HepG2 (cell line): ENCODE results near the gene UBE2S. TPM values are rescaled to one million over a fixed set of nuclear protein-coding genes. Genes with fewer than 3 reads are reported as not detected.

Source experiments
- AGO2 ChIP-seq: fragments of 200-400 bp; formaldehyde crosslinking; optimal IDR thresholded peaks from 2 replicates; pipeline ENCODE3; 2017; ENCODE audit warnings: mild to moderate bottlenecking, low read depth, low read length, moderate library complexity
- BCL3 ChIP-seq: sonication (generic); formaldehyde crosslinking; IDR thresholded peaks from 2 replicates; pipeline ENCODE4 v1.5.1; 2020; ENCODE audit warnings: mild to moderate bottlenecking, missing genetic modification reagents, moderate library complexity
- JUN ChIP-seq: sonication (generic); formaldehyde crosslinking; IDR thresholded peaks from 2 replicates; pipeline ENCODE4 v1.4.0; 2020; ENCODE audit warnings: mild to moderate bottlenecking, missing genetic modification reagents
- KDM2A ChIP-seq: sonication (generic); formaldehyde crosslinking; IDR thresholded peaks from 2 replicates; pipeline ENCODE4 v1.4.0; 2020; ENCODE audit warnings: low read depth, missing genetic modification reagents, borderline replicate concordance
- KLF6 ChIP-seq: IDR thresholded peaks from 2 replicates; pipeline ENCODE4 v1.8.0; 2016; ENCODE audit warnings: missing biosample characterization, missing genetic modification reagents
- MAZ ChIP-seq, 2 experiments: sonication (generic) in 1 of 2; formaldehyde crosslinking in 1 of 2; IDR thresholded peaks; 2 replicates each; pipeline versions ENCODE4 v1.5.0 to v1.6.1; 2012 to 2020; ENCODE audit warnings: low read depth in 2 of 2, mild to moderate bottlenecking in 2 of 2, borderline replicate concordance in 1 of 2, improper control_type of control experiment in 1 of 2, low read length in 1 of 2, missing genetic modification reagents in 1 of 2, moderate library complexity in 1 of 2
- MIER3 ChIP-seq: IDR thresholded peaks from 2 replicates; pipeline ENCODE4 v1.6.1; 2016; ENCODE audit warnings: missing compliant biosample characterization, borderline replicate concordance
- MTF2 ChIP-seq: sonication (generic); formaldehyde crosslinking; IDR thresholded peaks from 2 replicates; pipeline ENCODE4 v1.5.0; 2020; ENCODE audit warnings: missing genetic modification reagents, borderline replicate concordance
- NFE2L2 ChIP-seq: fragments of 150-350 bp; IDR thresholded peaks from 2 replicates; pipeline ENCODE4 v1.6.1; 2014; ENCODE audit warnings: low read length
- RNF2 ChIP-seq: fragments of 450-650 bp; conservative IDR thresholded peaks from 2 replicates; pipeline ENCODE4 v1.6.1; 2016; ENCODE audit warnings: low read depth
- SP4 ChIP-seq: sonication (generic); formaldehyde crosslinking; IDR thresholded peaks from 2 replicates; pipeline ENCODE4 v1.8.1; 2023; ENCODE audit warnings: mild to moderate bottlenecking, missing genetic modification reagents
- XRCC5 ChIP-seq: fragments of 200-400 bp; formaldehyde crosslinking; optimal IDR thresholded peaks from 2 replicates; pipeline ENCODE3; 2017; ENCODE audit warnings: mild to moderate bottlenecking, low read length
- YEATS4 ChIP-seq: sonication (generic); formaldehyde crosslinking; IDR thresholded peaks from 2 replicates; pipeline ENCODE4 v1.4.0; 2020; ENCODE audit warnings: missing genetic modification reagents, borderline replicate concordance
- ZGPAT ChIP-seq: IDR thresholded peaks from 2 replicates; pipeline ENCODE4 v1.6.1; 2016; ENCODE audit warnings: mild to moderate bottlenecking
- ZNF33A ChIP-seq: sonication (generic); formaldehyde crosslinking; IDR thresholded peaks from 2 replicates; pipeline ENCODE4 v1.5.1; 2020; ENCODE audit warnings: missing genetic modification reagents, mild to moderate bottlenecking, moderate library complexity, borderline replicate concordance
- ZNF441 ChIP-seq: sonication (generic); formaldehyde crosslinking; IDR thresholded peaks from 2 replicates; pipeline ENCODE4 v1.7.0; 2021; ENCODE audit warnings: missing genetic modification reagents, borderline replicate concordance
- polyA plus RNA-seq, 8 experiments: library from polyadenylated mRNA; depleted of rRNA in 3 of 8; stranded (reverse) in 7 of 8; unstranded in 1 of 8; fragments of >200 nt; fragmentation: Illumina TruSeq in 4 of 8; extraction: Trizol in 4 of 8; gene quantifications; 2 replicates each; pipeline versions ENCODE4 v1.2.1 to v1.2.3, GENCODE V29; 2011 to 2016; ENCODE audit warnings: low read depth in 4 of 8, missing spikeins in 1 of 8, mixed read lengths in 1 of 8; ENCODE audit not compliant: insufficient read depth in 1 of 8
- total RNA-seq, 5 experiments: library from RNA; depleted of rRNA; stranded (reverse); fragments of >200 nt; fragmentation: Illumina TruSeq; extraction: Trizol; gene quantifications; 2 replicates each; pipeline ENCODE4 v1.2.3, GENCODE V29; 2016; ENCODE audit warnings: low read depth in 1 of 5
- TF ChIP-seq, protein P1 (sequence below): sonication (generic); IDR thresholded peaks from 2 replicates; pipeline ENCODE4 v1.6.1; 2016; ENCODE audit warnings: low read depth, borderline replicate concordance
- TF ChIP-seq, protein P2 (sequence below): sonication (generic); formaldehyde crosslinking; IDR thresholded peaks from 2 replicates; pipeline ENCODE4 v1.5.0; 2020; ENCODE audit warnings: mild to moderate bottlenecking, missing genetic modification reagents, borderline replicate concordance

The UBE2S gene
- total and polyA plus RNA-seq, 2 of the 13 experiments (the other 11 are each of a cell fraction or from before 2014, with no cell fraction given) = 32.2 to 39.3 TPM

GRCh38 chr19:55353803-55354697 is 53.5 kb downstream of the UBE2S start (continued):
- no peak for TF ChIP-seq MIER3 (CRISPR knock-in tag)
- TF ChIP-seq SP4 = peak; percentile 85
- TF ChIP-seq, protein P1, sequence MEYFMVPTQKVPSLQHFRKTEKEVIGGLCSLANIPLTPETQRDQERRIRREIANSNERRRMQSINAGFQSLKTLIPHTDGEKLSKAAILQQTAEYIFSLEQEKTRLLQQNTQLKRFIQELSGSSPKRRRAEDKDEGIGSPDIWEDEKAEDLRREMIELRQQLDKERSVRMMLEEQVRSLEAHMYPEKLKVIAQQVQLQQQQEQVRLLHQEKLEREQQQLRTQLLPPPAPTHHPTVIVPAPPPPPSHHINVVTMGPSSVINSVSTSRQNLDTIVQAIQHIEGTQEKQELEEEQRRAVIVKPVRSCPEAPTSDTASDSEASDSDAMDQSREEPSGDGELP = 0 out of 2 replicates have a peak, but pooled peaks have one; percentile 21
- TF ChIP-seq YEATS4 (CRISPR knock-in tag) = no peak
- no peak for TF ChIP-seq BCL3 (CRISPR knock-in tag)
- peak; percentile 37; the same call in 1 of the 2 replicates for TF ChIP-seq ZGPAT (CRISPR knock-in tag)
- no peak for TF ChIP-seq NFE2L2
- TF ChIP-seq RNF2 = no peak
- no peak for TF ChIP-seq ZNF33A (CRISPR knock-in tag)
- peak; percentile 53; the same call in 1 of the 2 replicates for TF ChIP-seq KDM2A (CRISPR knock-in tag)
- TF ChIP-seq JUN (CRISPR knock-in tag) = no peak
- TF ChIP-seq MTF2 = 0 out of 2 replicates have a peak, but pooled peaks have one; percentile 32
- TF ChIP-seq XRCC5 = no peak
- TF ChIP-seq ZNF441 (CRISPR knock-in tag) = 0 out of 2 replicates have a peak, but pooled peaks have one; percentile 21
- TF ChIP-seq, protein P2, sequence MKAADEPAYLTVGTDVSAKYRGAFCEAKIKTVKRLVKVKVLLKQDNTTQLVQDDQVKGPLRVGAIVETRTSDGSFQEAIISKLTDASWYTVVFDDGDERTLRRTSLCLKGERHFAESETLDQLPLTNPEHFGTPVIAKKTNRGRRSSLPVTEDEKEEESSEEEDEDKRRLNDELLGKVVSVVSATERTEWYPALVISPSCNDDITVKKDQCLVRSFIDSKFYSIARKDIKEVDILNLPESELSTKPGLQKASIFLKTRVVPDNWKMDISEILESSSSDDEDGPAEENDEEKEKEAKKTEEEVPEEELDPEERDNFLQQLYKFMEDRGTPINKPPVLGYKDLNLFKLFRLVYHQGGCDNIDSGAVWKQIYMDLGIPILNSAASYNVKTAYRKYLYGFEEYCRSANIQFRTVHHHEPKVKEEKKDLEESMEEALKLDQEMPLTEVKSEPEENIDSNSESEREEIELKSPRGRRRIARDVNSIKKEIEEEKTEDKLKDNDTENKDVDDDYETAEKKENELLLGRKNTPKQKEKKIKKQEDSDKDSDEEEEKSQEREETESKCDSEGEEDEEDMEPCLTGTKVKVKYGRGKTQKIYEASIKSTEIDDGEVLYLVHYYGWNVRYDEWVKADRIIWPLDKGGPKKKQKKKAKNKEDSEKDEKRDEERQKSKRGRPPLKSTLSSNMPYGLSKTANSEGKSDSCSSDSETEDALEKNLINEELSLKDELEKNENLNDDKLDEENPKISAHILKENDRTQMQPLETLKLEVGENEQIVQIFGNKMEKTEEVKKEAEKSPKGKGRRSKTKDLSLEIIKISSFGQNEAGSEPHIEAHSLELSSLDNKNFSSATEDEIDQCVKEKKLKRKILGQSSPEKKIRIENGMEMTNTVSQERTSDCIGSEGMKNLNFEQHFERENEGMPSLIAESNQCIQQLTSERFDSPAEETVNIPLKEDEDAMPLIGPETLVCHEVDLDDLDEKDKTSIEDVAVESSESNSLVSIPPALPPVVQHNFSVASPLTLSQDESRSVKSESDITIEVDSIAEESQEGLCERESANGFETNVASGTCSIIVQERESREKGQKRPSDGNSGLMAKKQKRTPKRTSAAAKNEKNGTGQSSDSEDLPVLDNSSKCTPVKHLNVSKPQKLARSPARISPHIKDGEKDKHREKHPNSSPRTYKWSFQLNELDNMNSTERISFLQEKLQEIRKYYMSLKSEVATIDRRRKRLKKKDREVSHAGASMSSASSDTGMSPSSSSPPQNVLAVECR (CRISPR knock-in tag) = peak; percentile 45; the same call in 1 of the 2 replicates
- 0 out of 2 replicates have a peak, but pooled peaks have one; percentile 33 for TF ChIP-seq KLF6 (CRISPR knock-in tag)
- TF ChIP-seq MAZ (IDR thresholded peaks at IDR 0.05; ENCODE audit: borderline replicate concordance, low read depth, low read length) = no peak
- TF ChIP-seq MAZ (CRISPR knock-in tag; IDR thresholded peaks at IDR 0.05; ENCODE audit: low read depth) = 0 out of 2 replicates have a peak, but pooled peaks have one; percentile 29
- no peak for TF ChIP-seq AGO2
